Measurements from ENCODE around the gene ELOVL6. TPM values are rescaled to one million over a fixed set of nuclear protein-coding genes. Genes with fewer than 3 reads are reported as not detected.

ELOVL6 gene
- total and polyA plus RNA-seq, 12 donors, result 0.84 to 7.7 (median 2.8) TPM

DNA sequence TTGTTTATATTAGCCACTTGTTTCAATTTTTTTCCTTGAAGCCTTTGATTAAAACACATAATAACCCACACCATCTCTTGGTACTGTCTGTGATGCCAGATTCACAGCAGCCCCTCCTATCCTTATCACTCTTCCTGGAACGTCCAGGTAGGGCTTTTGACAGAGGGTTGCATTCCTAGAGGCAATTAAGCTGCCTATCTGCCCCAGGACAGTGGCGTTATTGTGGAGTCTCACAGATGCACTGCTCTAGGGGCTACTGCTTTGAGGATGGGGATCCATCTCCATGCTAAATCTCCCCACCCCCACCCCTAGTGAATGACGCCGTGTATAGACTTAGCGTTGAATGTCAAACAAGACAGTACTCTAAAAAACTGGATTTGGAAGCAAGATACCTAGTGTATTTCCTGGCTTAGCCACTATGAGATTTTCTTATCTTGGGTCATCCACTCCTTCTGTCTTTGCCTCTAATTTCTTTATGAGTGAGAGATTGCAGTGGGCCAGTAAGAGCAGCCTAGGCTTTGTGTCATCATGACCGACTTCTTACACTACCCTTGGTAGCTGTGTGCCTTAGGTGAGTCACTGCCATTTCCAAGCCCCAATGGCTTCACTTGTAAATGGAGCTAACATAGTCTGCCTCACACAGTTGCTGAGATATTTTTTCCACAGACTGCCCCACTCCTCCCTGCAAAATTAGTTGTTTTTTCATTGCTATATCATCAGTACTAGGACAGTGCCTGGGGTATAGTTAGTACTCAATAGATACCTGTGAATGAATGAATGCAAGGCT, 194.8 kb downstream of the ELOVL6 start:
- intact Hi-C loops (cut with DNase I), result loop anchor here in 6 of 10 donors (2.0 to 10.0 kb wide), 4 partner anchors 311 to 514 kb away; no protein-coding TSS in a partner anchor
- no peak for ATAC-seq
- WGBS, 2 donors, result 60 to 67% methylated on average over 6 of the region's 6 CpGs

DNA sequence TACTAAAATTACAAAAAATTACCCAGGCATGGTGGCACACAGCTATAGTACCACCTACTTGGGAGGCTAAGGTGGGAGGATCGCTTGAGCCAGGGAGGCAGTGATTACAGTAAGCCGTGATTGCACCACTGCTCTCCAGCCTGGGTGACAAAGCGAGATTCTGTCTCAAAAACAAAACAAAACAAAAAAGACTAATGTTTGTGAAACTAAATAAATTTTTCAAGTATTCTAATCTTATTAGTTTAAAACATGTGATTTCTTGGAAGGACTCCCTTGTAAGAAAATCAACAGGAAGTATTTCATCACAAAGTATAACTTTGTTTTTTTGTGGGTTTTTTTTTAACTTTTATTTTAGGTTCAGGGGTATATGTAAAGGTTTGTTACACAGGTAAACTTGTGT, 196.1 kb downstream of the ELOVL6 start:
- no peak for TF ChIP-seq CTCF (IDR thresholded peaks at IDR 0.05)
- Histone ChIP-seq H3K27me3 (peaks cover 0 to 10% (median 0%) of the 10 kb centered on the region in 7 donors), H3K9me3 (no peaks in the 10 kb centered on the region), H3K36me3 (no peaks in the 10 kb centered on the region), H3K27ac (no peak overlapping the region), H3K4me1 (peaks cover 0 to 6% (median 0%) of the 10 kb centered on the region in 9 donors), H3K4me3 (no peak overlapping the region)
- DNase-seq, result no peak
- ATAC-seq, result no peak
- WGBS, 2 donors, result 77 to 79% methylated on average over 3 of the region's 3 CpGs
- intact Hi-C loops (cut with DNase I), result loop anchor here in 4 of 10 donors (5.0 to 10.0 kb wide), 3 partner anchors 312 to 515 kb away; no protein-coding TSS in a partner anchor

More for the DNA sequence above, 194.8 kb downstream of the ELOVL6 start:
- Histone ChIP-seq H3K4me1 (peaks cover 0 to 6% (median 0%) of the 10 kb centered on the region in 9 donors), H3K9me3 (no peaks in the 10 kb centered on the region), H3K27ac (no peak overlapping the region), H3K4me3 (no peak overlapping the region), H3K36me3 (no peaks in the 10 kb centered on the region), H3K27me3 (peaks cover 0 to 10% (median 0%) of the 10 kb centered on the region in 7 donors)
- no peak for TF ChIP-seq CTCF (IDR thresholded peaks at IDR 0.05)
- no peak for DNase-seq

DNA sequence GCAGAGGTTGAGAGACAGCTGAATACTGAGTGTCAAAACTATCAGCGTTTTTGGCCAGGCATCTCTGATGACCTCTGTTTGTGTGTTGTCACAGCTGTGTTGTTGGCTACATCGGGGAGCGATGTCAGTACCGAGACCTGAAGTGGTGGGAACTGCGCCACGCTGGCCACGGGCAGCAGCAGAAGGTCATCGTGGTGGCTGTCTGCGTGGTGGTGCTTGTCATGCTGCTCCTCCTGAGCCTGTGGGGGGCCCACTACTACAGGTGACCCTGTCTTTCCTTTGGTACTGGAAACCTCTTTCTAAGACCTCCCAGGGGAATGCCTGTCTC, 198.9 kb downstream of the ELOVL6 start:
- no peak for TF ChIP-seq CTCF (IDR thresholded peaks at IDR 0.05)
- H3K36me3 ChIP-seq, result no peaks in the 10 kb centered on the region
- H3K4me3 ChIP-seq, result no peak overlapping the region
- peaks cover 0 to 6% (median 0%) of the 10 kb centered on the region in 9 donors for H3K4me1 ChIP-seq
- peaks cover 0 to 10% (median 0%) of the 10 kb centered on the region in 7 donors for H3K27me3 ChIP-seq
- WGBS, 2 donors, result 75 to 76% methylated on average over 9 of the region's 9 CpGs
- no peak for DNase-seq
- ATAC-seq, result no peak
- no peak overlapping the region for H3K27ac ChIP-seq
- intact Hi-C loops (cut with DNase I), result loop anchor here in 3 of 10 donors (2.0 to 5.0 kb wide), 2 partner anchors 517 to 518 kb away; no protein-coding TSS in a partner anchor
- no peaks in the 10 kb centered on the region for H3K9me3 ChIP-seq

DNA sequence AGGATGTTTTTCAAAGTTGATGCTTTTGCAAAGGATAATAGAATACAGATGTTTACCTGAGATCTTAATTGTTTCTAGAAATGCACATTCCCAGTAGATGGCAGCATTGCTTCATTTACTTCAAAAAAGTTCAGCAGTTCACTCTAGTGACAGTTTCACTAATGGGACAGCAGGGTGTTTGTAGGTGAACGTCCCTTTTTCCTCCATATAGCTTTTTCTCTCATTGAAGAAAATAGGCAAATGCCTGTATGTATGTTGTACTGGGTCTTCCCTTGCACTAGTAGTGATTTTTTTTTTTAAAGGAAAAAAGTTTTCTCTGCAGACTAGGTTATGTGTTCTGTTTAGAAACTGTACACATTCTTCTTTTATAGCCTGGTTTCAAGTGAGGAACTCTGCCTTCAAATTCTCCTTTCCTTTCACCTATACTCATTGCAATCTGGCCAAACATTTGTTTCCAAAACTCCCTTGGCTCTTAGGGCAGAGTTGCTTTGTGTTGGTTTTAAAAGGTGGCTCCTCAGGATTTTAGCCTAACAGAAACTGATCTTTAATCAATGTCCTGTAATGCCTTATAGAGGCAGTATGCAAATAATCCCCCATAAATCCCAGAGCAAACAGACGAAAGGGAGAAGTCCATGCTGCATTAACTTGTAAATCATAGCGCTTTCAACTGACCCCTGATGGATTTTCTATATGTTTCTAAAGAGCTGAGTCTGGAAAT, 199.4 kb downstream of the ELOVL6 start:
- H3K27me3 ChIP-seq, result peaks cover 0 to 11% (median 0%) of the 10 kb centered on the region in 7 donors
- no peak overlapping the region for H3K4me3 ChIP-seq
- H3K4me1 ChIP-seq, result peaks cover 0 to 8% (median 0%) of the 10 kb centered on the region in 9 donors
- intact Hi-C loops (cut with DNase I), result loop anchor here in 3 of 10 donors (2.0 to 5.0 kb wide), 2 partner anchors 518 kb away; no protein-coding TSS in a partner anchor
- TF ChIP-seq CTCF (IDR thresholded peaks at IDR 0.05), result peak; percentile 35 to 76 (median 64)
- no peaks in the 10 kb centered on the region for H3K36me3 ChIP-seq
- DNase-seq, result peak in 1 of 2 donors; percentile 20
- H3K27ac ChIP-seq, result no peak overlapping the region
- peak in 6 of 8 donors; percentile 45 to 70 (median 56) for ATAC-seq
- 39 to 43% methylated on average over 3 of the region's 3 CpGs for WGBS, 2 donors
- H3K9me3 ChIP-seq, result no peaks in the 10 kb centered on the region
